Measurements from ENCODE around the gene MYOZ2.

MYOZ2 gene

DNA sequence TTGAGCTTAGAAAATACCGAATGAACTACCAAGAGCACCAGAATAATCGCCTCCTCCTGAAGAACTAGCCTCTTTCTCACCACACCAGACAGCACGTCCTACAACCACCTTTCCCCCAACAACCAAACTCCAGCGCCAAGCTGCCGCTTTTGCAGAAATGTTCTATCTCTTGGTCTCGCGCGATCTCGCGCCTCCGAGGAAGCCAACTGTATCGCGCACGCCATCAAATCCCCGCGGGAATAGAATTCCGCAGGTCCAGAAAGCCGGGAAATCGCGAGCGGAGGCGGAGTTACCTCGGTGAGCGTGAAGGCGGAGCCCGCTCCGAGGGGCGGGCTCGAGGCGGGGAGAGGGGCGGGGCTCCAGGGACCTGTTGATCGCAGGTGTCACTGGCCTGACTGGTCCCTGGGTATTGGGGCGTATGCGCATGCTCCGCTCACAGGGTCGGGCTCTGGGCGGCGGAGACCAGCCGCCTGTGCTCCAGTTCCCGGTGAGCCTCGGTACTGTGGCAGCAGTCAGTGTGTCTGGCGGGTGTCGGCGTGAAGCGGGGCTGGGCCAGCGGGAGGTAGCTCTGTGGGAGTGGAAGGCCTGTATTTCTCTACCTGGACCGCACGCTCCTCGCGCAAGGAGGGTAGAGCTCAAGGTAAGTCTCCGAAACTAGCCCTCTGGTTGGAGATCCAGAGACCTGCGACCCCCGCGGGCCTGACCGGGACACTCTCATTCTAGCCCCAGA, 76.8 kb downstream of the MYOZ2 start, which contains the start of gene USP53:
Gene USP53 (plus strand): TSS at position 480 of the 730 bp plus-strand sequence. CDS start 27,047 bp downstream, outside the sequence.
- in situ Hi-C loops (cut with MboI; ENCODE audit: low pct_unique_long_range_greater_than_20kb, low sequenced_read_pairs, unreplicated experiment), result no loop called here
- TF ChIP-seq, protein P1, sequence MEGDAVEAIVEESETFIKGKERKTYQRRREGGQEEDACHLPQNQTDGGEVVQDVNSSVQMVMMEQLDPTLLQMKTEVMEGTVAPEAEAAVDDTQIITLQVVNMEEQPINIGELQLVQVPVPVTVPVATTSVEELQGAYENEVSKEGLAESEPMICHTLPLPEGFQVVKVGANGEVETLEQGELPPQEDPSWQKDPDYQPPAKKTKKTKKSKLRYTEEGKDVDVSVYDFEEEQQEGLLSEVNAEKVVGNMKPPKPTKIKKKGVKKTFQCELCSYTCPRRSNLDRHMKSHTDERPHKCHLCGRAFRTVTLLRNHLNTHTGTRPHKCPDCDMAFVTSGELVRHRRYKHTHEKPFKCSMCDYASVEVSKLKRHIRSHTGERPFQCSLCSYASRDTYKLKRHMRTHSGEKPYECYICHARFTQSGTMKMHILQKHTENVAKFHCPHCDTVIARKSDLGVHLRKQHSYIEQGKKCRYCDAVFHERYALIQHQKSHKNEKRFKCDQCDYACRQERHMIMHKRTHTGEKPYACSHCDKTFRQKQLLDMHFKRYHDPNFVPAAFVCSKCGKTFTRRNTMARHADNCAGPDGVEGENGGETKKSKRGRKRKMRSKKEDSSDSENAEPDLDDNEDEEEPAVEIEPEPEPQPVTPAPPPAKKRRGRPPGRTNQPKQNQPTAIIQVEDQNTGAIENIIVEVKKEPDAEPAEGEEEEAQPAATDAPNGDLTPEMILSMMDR (IDR thresholded peaks at IDR 0.05; ENCODE audit: extremely low read depth, insufficient read depth, missing control alignments), result no peak
- DNase-seq (ENCODE audit: low spot score), result peak; percentile 92

DNA sequence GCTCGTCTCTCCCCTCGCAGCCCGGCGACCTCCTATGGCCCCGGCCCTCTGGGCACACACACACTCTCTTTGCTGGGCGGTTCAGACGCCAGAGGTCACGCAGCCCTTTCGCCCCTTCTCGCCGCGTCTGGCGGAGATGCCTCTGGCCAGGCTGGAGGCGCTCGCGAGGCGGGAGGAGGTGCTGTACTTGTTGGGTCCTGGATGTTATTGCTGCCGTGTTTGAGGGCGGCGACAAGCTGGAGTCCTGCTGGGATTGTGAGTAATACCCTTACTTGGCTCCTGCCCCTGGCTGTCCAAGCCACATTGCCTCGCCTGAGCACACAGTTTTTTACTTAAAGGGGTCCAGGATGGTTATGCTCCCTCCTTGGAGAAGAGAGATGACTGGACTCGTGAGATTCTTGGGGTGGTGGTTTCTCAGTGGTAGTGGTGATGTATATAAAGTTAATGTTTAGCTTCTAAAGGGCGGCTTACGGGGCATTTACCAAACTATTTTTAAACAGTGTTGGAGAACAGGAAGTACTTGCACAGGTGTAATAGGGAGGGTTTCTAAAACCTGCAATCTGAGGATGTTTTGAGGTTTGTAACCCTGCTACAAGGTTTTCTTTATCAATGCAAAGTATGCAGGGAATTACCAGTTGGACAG, 77.5 kb downstream of the MYOZ2 start:
- in situ Hi-C loops (cut with MboI; ENCODE audit: low pct_unique_long_range_greater_than_20kb, low sequenced_read_pairs, unreplicated experiment), result no loop called here
- TF ChIP-seq, protein P1 (IDR thresholded peaks at IDR 0.05; ENCODE audit: extremely low read depth, insufficient read depth, missing control alignments), result peak; percentile 55
- DNase-seq (ENCODE audit: low spot score), result peak; percentile 59

DNA sequence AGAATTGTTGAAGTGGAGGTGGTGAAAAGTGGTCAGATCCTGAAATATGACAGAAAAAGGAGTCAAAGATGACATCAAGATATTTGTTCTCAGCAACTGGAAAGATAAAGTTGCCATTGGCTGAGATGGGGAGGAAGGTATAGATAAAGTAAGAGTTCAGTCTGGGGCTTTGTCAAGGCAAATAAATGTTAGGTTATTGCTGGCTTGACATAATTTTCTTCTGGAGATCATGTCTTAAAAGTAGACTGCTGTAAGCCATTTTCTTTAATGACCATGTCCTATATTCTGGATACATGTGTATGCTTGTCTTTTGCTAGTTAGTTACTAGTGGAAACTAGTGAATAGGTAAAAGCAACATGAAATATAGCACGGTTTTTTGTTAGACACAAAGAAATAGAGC, 82.5 kb downstream of the MYOZ2 start:
- in situ Hi-C loops (cut with MboI; ENCODE audit: low pct_unique_long_range_greater_than_20kb, low sequenced_read_pairs, unreplicated experiment), result no loop called here
- DNase-seq (ENCODE audit: low spot score), result no peak
- TF ChIP-seq, protein P1 (IDR thresholded peaks at IDR 0.05; ENCODE audit: extremely low read depth, insufficient read depth, missing control alignments), result no peak

DNA sequence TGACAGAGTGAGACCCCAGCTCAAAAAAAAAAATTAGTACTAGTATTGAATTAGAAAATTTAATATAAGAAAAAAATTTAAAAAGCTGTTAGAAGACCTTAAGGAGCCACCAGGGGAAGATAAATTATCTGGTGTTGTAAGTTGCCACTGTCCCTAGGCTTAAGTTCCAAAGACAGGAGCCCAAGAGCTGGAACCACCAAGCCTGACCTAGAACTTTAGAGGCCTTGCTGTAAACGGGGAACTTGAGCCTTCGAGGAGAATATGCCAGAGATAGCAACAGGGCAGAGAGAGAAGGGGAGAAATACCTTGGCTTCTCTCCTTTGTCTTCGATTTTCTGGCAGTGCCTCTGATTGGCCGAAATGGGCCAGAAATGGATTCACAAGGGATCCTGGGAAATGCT, 85.8 kb downstream of the MYOZ2 start:
- in situ Hi-C loops (cut with MboI; ENCODE audit: low pct_unique_long_range_greater_than_20kb, low sequenced_read_pairs, unreplicated experiment), result no loop called here
- no peak for DNase-seq (ENCODE audit: low spot score)
- TF ChIP-seq, protein P1 (IDR thresholded peaks at IDR 0.05; ENCODE audit: extremely low read depth, insufficient read depth, missing control alignments), result no peak

DNA sequence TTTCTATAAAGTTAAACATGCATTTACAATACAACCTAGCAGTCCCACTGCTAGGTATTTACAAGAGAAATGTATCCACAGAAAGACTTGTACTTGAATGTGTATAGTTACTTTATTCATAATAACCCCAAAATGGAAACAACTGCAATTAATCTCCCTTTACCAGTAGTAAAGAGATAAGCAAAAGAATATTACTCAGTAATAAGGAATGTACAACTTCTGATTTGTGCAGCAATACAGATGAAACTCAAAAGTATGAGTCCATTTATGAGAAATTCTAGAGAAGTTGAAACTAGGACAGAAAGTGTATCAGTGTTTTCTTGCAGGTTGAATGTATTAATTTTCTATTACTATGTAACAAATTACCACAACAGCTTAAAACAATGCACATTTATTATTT, 92.1 kb downstream of the MYOZ2 start:
- TF ChIP-seq, protein P1 (IDR thresholded peaks at IDR 0.05; ENCODE audit: extremely low read depth, insufficient read depth, missing control alignments), result no peak
- DNase-seq (ENCODE audit: low spot score), result no peak
- in situ Hi-C loops (cut with MboI; ENCODE audit: low pct_unique_long_range_greater_than_20kb, low sequenced_read_pairs, unreplicated experiment), result no loop called here

DNA sequence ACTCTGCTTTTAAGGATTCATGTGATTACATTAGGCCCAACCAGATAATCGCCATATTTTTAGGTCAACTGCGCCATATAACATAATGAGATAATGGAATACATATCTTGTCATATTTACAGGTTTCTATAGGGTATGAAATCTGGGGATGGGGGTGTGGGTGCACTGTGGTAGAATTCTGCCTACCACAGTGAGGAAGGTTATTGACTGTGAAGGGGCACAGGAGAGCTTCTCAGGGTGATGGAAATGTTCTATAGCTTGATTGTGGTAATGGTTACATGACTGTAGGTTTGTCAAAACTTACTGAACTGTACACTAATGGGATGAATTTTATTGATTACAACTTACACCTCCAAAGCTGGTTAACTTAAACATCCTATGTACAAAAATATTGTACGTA, 92.8 kb downstream of the MYOZ2 start:
- in situ Hi-C loops (cut with MboI; ENCODE audit: low pct_unique_long_range_greater_than_20kb, low sequenced_read_pairs, unreplicated experiment), result no loop called here
- DNase-seq (ENCODE audit: low spot score), result no peak
- TF ChIP-seq, protein P1 (IDR thresholded peaks at IDR 0.05; ENCODE audit: extremely low read depth, insufficient read depth, missing control alignments), result no peak
